SK-N-SH (cell line): ENCODE data around the gene SCN3A.

ENCODE experiments used
- CHD2 ChIP-seq: fragments of 150-350 bp; IDR thresholded peaks from 2 replicates; pipeline ENCODE4 v1.6.1; 2018; ENCODE audit warnings: low read length; ENCODE audit not compliant: partially characterized antibody
- POLR2AphosphoS5 ChIP-seq: IDR thresholded peaks from 2 replicates; pipeline ENCODE4 v1.6.1; 2012; ENCODE audit warnings: low read depth, low read length
- RXRA ChIP-seq: IDR thresholded peaks from 2 replicates; pipeline ENCODE4 v1.4.0; 2012; ENCODE audit warnings: low read depth, mild to moderate bottlenecking, borderline replicate concordance
- TAF1 ChIP-seq: IDR thresholded peaks from 2 replicates; pipeline ENCODE4 v1.6.1; 2012; ENCODE audit warnings: low read depth, mild to moderate bottlenecking, low read length, moderate library complexity, borderline replicate concordance
- YY1 ChIP-seq: IDR thresholded peaks from 2 replicates; pipeline ENCODE4 v1.4.0; 2012; ENCODE audit warnings: low read depth, mild to moderate bottlenecking
- TF ChIP-seq, protein P1 (sequence below): fragments of 150-350 bp; IDR thresholded peaks from 2 replicates; pipeline ENCODE4 v1.6.1; 2017; ENCODE audit warnings: antibody characterized with exemption, low read length, low read depth, borderline replicate concordance

DNA sequence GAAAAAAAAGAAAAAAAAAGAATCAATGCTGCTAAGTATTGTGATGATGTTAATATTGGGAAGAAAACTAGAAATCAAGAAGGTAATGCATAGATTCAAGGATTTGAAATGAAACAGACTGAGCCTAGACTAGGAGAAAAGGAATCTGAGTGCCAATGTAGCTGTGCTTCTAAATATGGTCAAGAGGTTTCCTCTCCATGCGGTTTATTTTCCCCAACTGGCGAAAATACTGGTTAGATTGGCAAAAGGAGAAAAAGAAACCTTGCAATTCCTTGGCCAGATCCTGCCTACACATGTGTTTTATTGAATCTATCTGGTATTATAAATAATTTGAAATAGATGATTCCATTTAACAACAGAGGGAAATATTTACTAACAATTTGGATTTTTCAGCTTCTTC is 5.7 kb downstream of the SCN3A start:
- TF ChIP-seq, protein P1, sequence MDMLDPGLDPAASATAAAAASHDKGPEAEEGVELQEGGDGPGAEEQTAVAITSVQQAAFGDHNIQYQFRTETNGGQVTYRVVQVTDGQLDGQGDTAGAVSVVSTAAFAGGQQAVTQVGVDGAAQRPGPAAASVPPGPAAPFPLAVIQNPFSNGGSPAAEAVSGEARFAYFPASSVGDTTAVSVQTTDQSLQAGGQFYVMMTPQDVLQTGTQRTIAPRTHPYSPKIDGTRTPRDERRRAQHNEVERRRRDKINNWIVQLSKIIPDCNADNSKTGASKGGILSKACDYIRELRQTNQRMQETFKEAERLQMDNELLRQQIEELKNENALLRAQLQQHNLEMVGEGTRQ, result no peak
- no peak for TF ChIP-seq RXRA
- no peak for TF ChIP-seq YY1
- TF ChIP-seq CHD2, result no peak
- no peak for TF ChIP-seq TAF1
- TF ChIP-seq POLR2AphosphoS5, result no peak
